GM23338 (cell line): ENCODE data around the gene ARL15. TPM values are rescaled to one million over a fixed set of nuclear protein-coding genes. Genes with fewer than 3 reads are reported as not detected.

Experiments used
- ATAC-seq: fragments of 200-7000 bp; cut with Tn5 transposase; 3 replicates; pipeline ENCODE4 v1.9.1; 2020
- DNase-seq: peaks from one replicate; pipeline ENCODE4 v3.0.0-alpha.2; 2015; ENCODE audit warnings: low spot score
- H2AFZ ChIP-seq: fragments of 200-600 bp; sonication (generic); 2 replicates; pipeline ENCODE4 v1.8.0; 2016; ENCODE audit warnings: antibody characterized with exemption, mild to moderate bottlenecking, moderate library complexity
- H3F3A ChIP-seq: fragments of 200-600 bp; sonication (generic); replicated peaks from 2 replicates; pipeline ENCODE4 v1.8.0; 2017; ENCODE audit warnings: antibody characterized with exemption, mixed run types, low read depth
- H3K27ac ChIP-seq: fragments of 200-600 bp; sonication (generic); 2 replicates; pipeline ENCODE4 v1.6.1; 2016; ENCODE audit warnings: low read depth
- H3K27me3 ChIP-seq: fragments of 200-600 bp; sonication (generic); 2 replicates; pipeline ENCODE4 v1.8.0; 2016; ENCODE audit warnings: mild to moderate bottlenecking, mixed run types, moderate library complexity; ENCODE audit not compliant: insufficient read depth
- H3K36me3 ChIP-seq: fragments of 200-600 bp; sonication (generic); 2 replicates; pipeline ENCODE4 v1.8.0; 2016; ENCODE audit warnings: mild to moderate bottlenecking; ENCODE audit not compliant: insufficient read depth
- H3K4me1 ChIP-seq: fragments of 200-600 bp; sonication (generic); 2 replicates; pipeline ENCODE4 v1.8.0; 2016; ENCODE audit warnings: mild to moderate bottlenecking, moderate library complexity; ENCODE audit not compliant: insufficient read depth
- H3K4me2 ChIP-seq: fragments of 200-600 bp; sonication (generic); 2 replicates; pipeline ENCODE4 v1.7.1; 2017; ENCODE audit warnings: mixed run types
- H3K4me3 ChIP-seq: fragments of 200-600 bp; sonication (generic); 2 replicates; pipeline ENCODE4 v1.6.1; 2016; ENCODE audit warnings: mixed run types
- H3K79me2 ChIP-seq: fragments of 200-600 bp; sonication (generic); replicated peaks from 2 replicates; pipeline ENCODE4 v1.8.0; 2017; ENCODE audit warnings: mild to moderate bottlenecking; ENCODE audit not compliant: insufficient read depth
- H3K9me2 ChIP-seq: fragments of 200-600 bp; sonication (generic); 2 replicates; pipeline ENCODE4 v1.8.0; 2017; ENCODE audit not compliant: insufficient read depth
- H4K20me1 ChIP-seq: fragments of 200-600 bp; sonication (generic); replicated peaks from 2 replicates; pipeline ENCODE4 v1.8.0; 2017; ENCODE audit warnings: mild to moderate bottlenecking; ENCODE audit not compliant: insufficient read depth
- H3K27ac Mint-ChIP-seq: 2 replicates; pipeline ENCODE4 v1.8.0; 2020; ENCODE audit warnings: inconsistent platforms, mild to moderate bottlenecking, moderate library complexity, mixed read lengths
- H3K27me3 Mint-ChIP-seq: 3 replicates; pipeline ENCODE4 v1.8.0; 2022; ENCODE audit warnings: low read depth, mild to moderate bottlenecking, moderate library complexity, mixed read lengths, inconsistent platforms; ENCODE audit not compliant: insufficient read depth, poor library complexity
- H3K36me3 Mint-ChIP-seq: 3 replicates; pipeline ENCODE4 v1.8.0; 2021; ENCODE audit warnings: low read depth, mild to moderate bottlenecking, inconsistent platforms, moderate library complexity, mixed read lengths
- H3K4me1 Mint-ChIP-seq: 3 replicates; pipeline ENCODE4 v1.8.0; 2020; ENCODE audit warnings: mild to moderate bottlenecking, inconsistent platforms, mixed read lengths
- H3K4me3 Mint-ChIP-seq: 3 replicates; pipeline ENCODE4 v1.8.0; 2021; ENCODE audit warnings: moderate library complexity, mild to moderate bottlenecking, inconsistent platforms, mixed read lengths
- H3K9me3 Mint-ChIP-seq: 3 replicates; pipeline ENCODE4 v1.8.0; 2020; ENCODE audit warnings: moderate library complexity, mild to moderate bottlenecking, inconsistent platforms, mixed read lengths
- CREB1 ChIP-seq: fragments of 250-450 bp; sonication (Bioruptor Pico); IDR thresholded peaks from 2 replicates; pipeline ENCODE4 v1.5.0; 2020; ENCODE audit warnings: low read depth, mild to moderate bottlenecking, moderate library complexity
- CTCF ChIP-seq, 2 experiments: fragments of 200-600 bp in 1 of 2; sonication (generic) in 1 of 2; conservative IDR thresholded peaks; 2 replicates each; pipeline versions ENCODE4 v1.5.1 to v1.6.1; 2016 to 2017; ENCODE audit warnings: antibody characterized with exemption in 2 of 2, low read depth in 2 of 2, mild to moderate bottlenecking in 2 of 2, moderate library complexity in 1 of 2
- EZH2 ChIP-seq: fragments of 200-600 bp; sonication (generic); IDR thresholded peaks from one replicate; pipeline ENCODE4 v1.8.0; 2017; ENCODE audit warnings: antibody characterized with exemption, mild to moderate bottlenecking, low read depth; ENCODE audit not compliant: unreplicated experiment
- EZH2phosphoT487 ChIP-seq: fragments of 200-600 bp; sonication (generic); IDR thresholded peaks from one replicate; pipeline ENCODE4 v1.8.1; 2018; ENCODE audit warnings: antibody characterized with exemption; ENCODE audit not compliant: unreplicated experiment
- JUNB ChIP-seq: IDR thresholded peaks from one replicate; pipeline ENCODE4 v1.6.1; 2016; ENCODE audit warnings: antibody characterized with exemption; ENCODE audit not compliant: unreplicated experiment
- NANOG ChIP-seq: IDR thresholded peaks from 2 replicates; pipeline ENCODE4 v1.6.1; 2016; ENCODE audit warnings: antibody characterized with exemption, borderline replicate concordance
- POLR2AphosphoS5 ChIP-seq: IDR thresholded peaks from 2 replicates; pipeline ENCODE4 v1.6.1; 2016; ENCODE audit warnings: antibody characterized with exemption, low read depth
- REST ChIP-seq: IDR thresholded peaks from one replicate; pipeline ENCODE4 v1.6.1; 2018; ENCODE audit warnings: antibody characterized with exemption; ENCODE audit not compliant: unreplicated experiment
- STAT1 ChIP-seq: IDR thresholded peaks from one replicate; pipeline ENCODE4 v1.6.1; 2016; ENCODE audit warnings: antibody characterized with exemption; ENCODE audit not compliant: unreplicated experiment
- ZNF114 ChIP-seq: fragments of 250-450 bp; sonication (Bioruptor Pico); IDR thresholded peaks from 2 replicates; pipeline ENCODE4 v1.5.0; 2020; ENCODE audit warnings: mild to moderate bottlenecking, moderate library complexity
- ZNF331 ChIP-seq: fragments of 250-450 bp; sonication (Bioruptor Pico); IDR thresholded peaks from 2 replicates; pipeline ENCODE4 v1.5.0; 2020; ENCODE audit warnings: low read depth, mild to moderate bottlenecking, moderate library complexity
- polyA plus RNA-seq: library from polyadenylated mRNA; unstranded; fragments of >200 nt; fragmentation: Nextera tagmentation; extraction: Ambion mirVana; gene quantifications from 2 replicates; pipeline ENCODE4 v1.2.1, GENCODE V29; 2016
- total RNA-seq: library from RNA; depleted of rRNA; stranded (reverse); fragments of >200 nt; shearing (Covaris generic); gene quantifications from 2 replicates; pipeline ENCODE4 v1.2.3, GENCODE V29; 2014
- TF ChIP-seq, protein P1 (sequence below): IDR thresholded peaks from 2 replicates; pipeline ENCODE4 v1.6.1; 2016; ENCODE audit warnings: antibody characterized with exemption

ARL15 gene
- total and polyA plus RNA-seq, 2 experiments from 2014 or later = 13.0 to 54.0 TPM

DNA sequence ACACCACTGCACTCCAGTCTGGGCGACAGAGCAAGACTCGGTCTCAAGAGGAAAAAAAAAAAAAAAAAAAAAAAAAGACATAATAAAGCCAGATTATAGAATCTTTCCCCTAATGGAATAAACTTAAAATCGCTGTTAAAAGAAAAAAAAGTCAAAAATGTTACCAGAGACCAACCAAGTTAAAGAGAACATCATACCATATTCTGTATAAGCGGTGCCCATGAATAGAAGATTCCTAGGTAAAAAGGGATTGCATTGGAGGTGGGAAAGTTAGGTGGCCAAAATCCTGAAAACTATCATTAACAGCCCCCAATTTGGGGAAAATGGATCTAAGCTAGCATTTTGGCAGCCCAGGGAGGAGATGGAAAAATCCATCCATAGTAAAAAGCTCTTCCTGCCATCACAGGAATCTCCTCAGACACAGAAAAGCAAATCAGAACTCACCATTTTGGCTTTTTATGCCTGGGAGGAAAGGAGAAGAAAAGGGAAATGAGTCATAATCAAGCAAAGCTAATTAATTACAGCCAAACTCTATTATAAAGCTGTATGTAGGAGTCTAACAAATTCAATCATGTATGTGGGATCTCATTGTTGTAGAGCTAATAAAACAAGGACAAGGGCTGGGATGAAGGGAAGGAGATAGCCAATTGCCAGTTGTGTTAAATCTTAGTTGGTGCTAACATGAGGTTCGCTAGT is 363.8 kb downstream of the ARL15 start (continued):
- no peak for TF ChIP-seq ZNF114
- TF ChIP-seq EZH2phosphoT487 = no peak
- TF ChIP-seq, protein P1, sequence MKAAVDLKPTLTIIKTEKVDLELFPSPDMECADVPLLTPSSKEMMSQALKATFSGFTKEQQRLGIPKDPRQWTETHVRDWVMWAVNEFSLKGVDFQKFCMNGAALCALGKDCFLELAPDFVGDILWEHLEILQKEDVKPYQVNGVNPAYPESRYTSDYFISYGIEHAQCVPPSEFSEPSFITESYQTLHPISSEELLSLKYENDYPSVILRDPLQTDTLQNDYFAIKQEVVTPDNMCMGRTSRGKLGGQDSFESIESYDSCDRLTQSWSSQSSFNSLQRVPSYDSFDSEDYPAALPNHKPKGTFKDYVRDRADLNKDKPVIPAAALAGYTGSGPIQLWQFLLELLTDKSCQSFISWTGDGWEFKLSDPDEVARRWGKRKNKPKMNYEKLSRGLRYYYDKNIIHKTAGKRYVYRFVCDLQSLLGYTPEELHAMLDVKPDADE = no peak
- TF ChIP-seq POLR2AphosphoS5 = no peak
- TF ChIP-seq STAT1 = no peak
- no peak for TF ChIP-seq CTCF (conservative IDR thresholded peaks at IDR 0.05; ENCODE audit: low read depth in 2 of 2)
- no peak for TF ChIP-seq CREB1 (CRISPR knock-in tag)

DNA sequence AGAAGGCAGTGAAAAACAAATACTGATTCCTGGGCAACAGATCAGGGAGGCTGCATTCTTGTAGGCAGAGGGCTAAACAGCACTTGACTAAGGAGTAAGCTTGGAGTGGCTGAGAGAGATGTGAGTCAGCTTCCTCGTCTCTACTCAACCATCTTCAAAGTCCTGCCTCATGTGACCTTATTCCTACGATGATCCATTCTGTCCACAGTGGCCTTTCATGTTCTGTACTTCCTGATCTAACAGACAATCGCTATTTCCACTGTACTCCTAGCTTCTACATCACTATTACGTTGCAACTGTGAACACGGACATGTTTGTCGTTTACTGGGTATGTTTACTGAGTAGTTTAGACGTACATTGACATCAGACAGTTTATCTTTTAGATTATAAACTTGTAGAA is 365.4 kb downstream of the ARL15 start:
- H3K27me3 ChIP-seq = no peaks in the 10 kb centered on the region
- no peaks in the 10 kb centered on the region for H3F3A ChIP-seq
- H3K4me3 ChIP-seq = no peak overlapping the region
- H3K36me3 ChIP-seq = no peaks in the 10 kb centered on the region
- peak overlapping the region; percentile 31 for H3K4me2 ChIP-seq
- Mint-ChIP-seq H3K4me3 (no peak overlapping the region), H3K9me3 (peaks cover 4% of the 10 kb centered on the region; the same call in 1 of the 3 replicates), H3K27ac (peak overlapping the region; percentile 29; the same call in 1 of the 2 replicates), H3K4me1 (peaks cover 42% of the 10 kb centered on the region), H3K36me3 (peaks cover 11% of the 10 kb centered on the region; the same call in 1 of the 3 replicates), H3K27me3 (peaks cover 3% of the 10 kb centered on the region)
- DNase-seq (no peak), ATAC-seq (no peak)
- no peaks in the 10 kb centered on the region for H4K20me1 ChIP-seq
- H3K9me2 ChIP-seq = no peaks in the 10 kb centered on the region
- peak overlapping the region; percentile 56; the same call in 1 of the 2 replicates for H3K27ac ChIP-seq
- no peak overlapping the region for H2AFZ ChIP-seq
- peaks cover 39% of the 10 kb centered on the region for H3K4me1 ChIP-seq
- H3K79me2 ChIP-seq = no peaks in the 10 kb centered on the region
- TF ChIP-seq, protein P1 = no peak
- no peak for TF ChIP-seq ZNF331 (CRISPR knock-in tag)
- no peak for TF ChIP-seq STAT1
- no peak for TF ChIP-seq EZH2
- no peak for TF ChIP-seq JUNB
- no peak for TF ChIP-seq ZNF114
- TF ChIP-seq POLR2AphosphoS5 = no peak
- TF ChIP-seq CREB1 (CRISPR knock-in tag) = no peak
- TF ChIP-seq NANOG = no peak
- TF ChIP-seq CTCF (conservative IDR thresholded peaks at IDR 0.05; ENCODE audit: low read depth in 2 of 2) = no peak
- TF ChIP-seq EZH2phosphoT487 = no peak
- TF ChIP-seq REST = no peak
